Measurements from ENCODE around the gene PLCG1. TPM values are rescaled to one million over a fixed set of nuclear protein-coding genes. Genes with fewer than 3 reads are reported as not detected.

Gene PLCG1
- total RNA-seq, 4 donors from 2014 or later = 93.0 to 357 (median 191) TPM

DNA sequence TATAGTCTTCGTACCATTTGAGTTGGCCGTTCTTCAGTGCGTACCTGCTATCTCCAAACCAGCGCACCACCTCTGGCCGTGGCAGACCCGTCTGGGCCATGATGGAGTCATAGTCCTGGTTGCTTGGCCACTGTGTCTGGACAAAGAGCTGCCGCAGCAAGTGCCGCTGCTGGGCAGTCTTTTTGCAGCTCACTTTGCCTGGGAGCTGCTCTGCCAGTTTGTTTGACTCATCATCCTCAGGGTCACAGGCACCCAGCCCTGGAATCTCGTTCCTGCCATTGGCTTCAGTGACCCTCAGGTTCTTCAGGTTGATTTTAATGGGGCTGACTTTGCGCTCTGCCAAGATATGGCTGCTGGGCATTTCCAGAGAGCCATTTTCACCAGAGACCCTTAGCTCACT, 65.1 kb downstream of the PLCG1 start:
- no peak overlapping the region for H3K27ac ChIP-seq
- H3K27me3 ChIP-seq = no peaks in the 10 kb centered on the region
- DNase-seq = no peak
- H3K9me3 ChIP-seq = peaks cover 0 to 9% (median 0%) of the 10 kb centered on the region in 4 donors
- no peak for TF ChIP-seq POLR2A (IDR thresholded peaks at IDR 0.05)
- TF ChIP-seq, protein P1, sequence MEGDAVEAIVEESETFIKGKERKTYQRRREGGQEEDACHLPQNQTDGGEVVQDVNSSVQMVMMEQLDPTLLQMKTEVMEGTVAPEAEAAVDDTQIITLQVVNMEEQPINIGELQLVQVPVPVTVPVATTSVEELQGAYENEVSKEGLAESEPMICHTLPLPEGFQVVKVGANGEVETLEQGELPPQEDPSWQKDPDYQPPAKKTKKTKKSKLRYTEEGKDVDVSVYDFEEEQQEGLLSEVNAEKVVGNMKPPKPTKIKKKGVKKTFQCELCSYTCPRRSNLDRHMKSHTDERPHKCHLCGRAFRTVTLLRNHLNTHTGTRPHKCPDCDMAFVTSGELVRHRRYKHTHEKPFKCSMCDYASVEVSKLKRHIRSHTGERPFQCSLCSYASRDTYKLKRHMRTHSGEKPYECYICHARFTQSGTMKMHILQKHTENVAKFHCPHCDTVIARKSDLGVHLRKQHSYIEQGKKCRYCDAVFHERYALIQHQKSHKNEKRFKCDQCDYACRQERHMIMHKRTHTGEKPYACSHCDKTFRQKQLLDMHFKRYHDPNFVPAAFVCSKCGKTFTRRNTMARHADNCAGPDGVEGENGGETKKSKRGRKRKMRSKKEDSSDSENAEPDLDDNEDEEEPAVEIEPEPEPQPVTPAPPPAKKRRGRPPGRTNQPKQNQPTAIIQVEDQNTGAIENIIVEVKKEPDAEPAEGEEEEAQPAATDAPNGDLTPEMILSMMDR (IDR thresholded peaks at IDR 0.05) = no peak
- H3K4me3 ChIP-seq = no peak overlapping the region
- peaks cover 0 to 31% (median 0%) of the 10 kb centered on the region in 3 donors for H3K36me3 ChIP-seq
- no peaks in the 10 kb centered on the region for H3K4me1 ChIP-seq

DNA sequence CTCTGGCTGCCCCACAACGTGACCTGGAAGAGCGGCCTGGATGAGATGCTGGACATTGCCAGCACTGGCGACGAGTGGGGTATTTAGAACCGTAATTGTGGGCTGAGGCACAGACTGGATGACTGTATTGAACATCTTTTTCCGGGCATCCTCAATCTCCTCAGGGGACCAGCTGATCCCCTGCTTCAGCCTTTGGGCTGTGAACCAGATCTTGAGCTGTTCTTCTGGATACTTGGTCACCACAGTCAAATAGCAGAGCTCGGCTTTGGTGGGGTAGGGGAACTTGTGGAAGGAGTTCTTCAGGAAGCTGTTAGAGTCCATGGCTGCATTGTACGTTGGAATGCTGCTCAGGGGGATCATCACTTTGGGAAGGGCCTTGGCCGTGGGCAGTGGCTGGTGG, 66.3 kb downstream of the PLCG1 start:
- H3K27me3 ChIP-seq = no peaks in the 10 kb centered on the region
- H3K36me3 ChIP-seq = peaks cover 0 to 31% (median 0%) of the 10 kb centered on the region in 3 donors
- no peak overlapping the region for H3K27ac ChIP-seq
- H3K4me1 ChIP-seq = no peaks in the 10 kb centered on the region
- peaks cover 0 to 3% (median 0%) of the 10 kb centered on the region in 4 donors for H3K9me3 ChIP-seq
- no peak for DNase-seq
- TF ChIP-seq, protein P1 (IDR thresholded peaks at IDR 0.05) = no peak
- no peak for TF ChIP-seq POLR2A (IDR thresholded peaks at IDR 0.05)
- no peak overlapping the region for H3K4me3 ChIP-seq

DNA sequence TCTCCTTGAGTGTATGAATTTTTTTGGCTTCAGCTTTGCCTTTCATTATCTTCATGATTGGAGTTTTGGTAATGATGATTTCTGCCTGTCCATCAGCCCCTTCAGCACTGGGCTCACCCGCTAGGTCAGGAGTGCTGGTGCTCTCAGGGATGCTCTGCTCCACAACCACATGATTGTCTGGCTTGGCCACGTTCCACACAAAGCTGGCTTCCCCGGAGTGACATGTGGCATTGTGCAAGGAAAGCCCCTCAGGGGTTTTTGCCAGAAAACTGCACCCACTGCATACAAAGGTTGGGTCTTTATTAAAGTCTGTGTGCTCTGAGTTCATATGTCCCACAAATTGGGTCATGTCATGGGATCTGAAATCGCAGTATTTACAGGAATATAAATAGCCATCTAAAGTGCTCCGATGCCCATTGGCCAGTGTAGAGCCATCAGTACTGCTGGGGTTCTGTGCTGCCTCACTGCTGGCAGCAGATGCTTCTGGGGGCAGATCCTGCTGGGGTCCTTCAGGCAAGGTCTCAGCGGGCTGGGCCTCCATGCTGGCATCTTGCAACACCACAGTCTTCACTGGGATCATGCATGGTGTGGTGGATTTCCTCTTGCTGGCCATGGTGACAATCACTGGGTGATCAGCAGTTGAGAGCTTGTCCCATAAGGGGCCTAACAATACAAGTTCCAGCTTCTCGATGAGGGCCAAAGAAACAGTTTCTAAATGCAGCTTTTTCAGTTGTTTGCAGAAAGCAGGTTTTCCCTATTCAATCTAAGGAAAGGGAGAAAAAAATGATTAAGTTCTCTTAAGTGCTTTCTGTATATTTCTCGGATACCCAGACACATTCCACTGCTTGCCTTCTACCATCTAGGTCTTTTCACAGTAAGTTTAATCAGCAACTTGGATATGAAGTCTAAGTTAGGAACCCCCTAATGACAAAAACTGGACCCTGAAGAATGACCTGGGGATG, 67.2 kb downstream of the PLCG1 start:
- Histone ChIP-seq H3K27me3 (no peaks in the 10 kb centered on the region), H3K9me3 (no peaks in the 10 kb centered on the region), H3K4me3 (no peak overlapping the region), H3K4me1 (no peaks in the 10 kb centered on the region), H3K36me3 (peaks cover 0 to 27% (median 0%) of the 10 kb centered on the region in 3 donors), H3K27ac (no peak overlapping the region)
- no peak for DNase-seq
- TF ChIP-seq, protein P1 (IDR thresholded peaks at IDR 0.05) = no peak
- no peak for TF ChIP-seq POLR2A (IDR thresholded peaks at IDR 0.05)

DNA sequence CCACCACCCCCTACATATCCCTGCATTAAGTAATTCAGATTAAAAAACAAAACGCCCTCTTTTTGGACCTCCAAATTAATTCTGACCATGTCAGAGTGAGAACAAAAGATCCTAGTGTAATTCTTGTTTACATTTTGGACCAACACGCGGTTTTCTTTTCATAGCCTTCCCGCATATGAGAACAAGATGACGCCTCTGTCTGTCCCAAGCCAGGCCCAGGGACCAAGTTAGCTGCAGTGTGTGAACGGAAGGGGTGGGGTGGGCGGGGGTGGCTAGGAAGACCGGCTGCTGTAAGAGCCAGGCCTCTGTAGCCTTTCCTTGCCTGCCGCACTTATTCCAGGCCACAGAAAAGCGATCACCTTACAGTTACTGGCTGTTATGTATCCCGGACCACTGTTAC, 68.0 kb downstream of the PLCG1 start:
- H3K4me3 ChIP-seq = no peak overlapping the region
- H3K4me1 ChIP-seq = no peaks in the 10 kb centered on the region
- no peak for DNase-seq
- TF ChIP-seq, protein P1 (IDR thresholded peaks at IDR 0.05) = no peak
- TF ChIP-seq POLR2A (IDR thresholded peaks at IDR 0.05) = no peak
- no peaks in the 10 kb centered on the region for H3K27me3 ChIP-seq
- peaks cover 0 to 24% (median 0%) of the 10 kb centered on the region in 3 donors for H3K36me3 ChIP-seq
- no peaks in the 10 kb centered on the region for H3K9me3 ChIP-seq
- no peak overlapping the region for H3K27ac ChIP-seq

DNA sequence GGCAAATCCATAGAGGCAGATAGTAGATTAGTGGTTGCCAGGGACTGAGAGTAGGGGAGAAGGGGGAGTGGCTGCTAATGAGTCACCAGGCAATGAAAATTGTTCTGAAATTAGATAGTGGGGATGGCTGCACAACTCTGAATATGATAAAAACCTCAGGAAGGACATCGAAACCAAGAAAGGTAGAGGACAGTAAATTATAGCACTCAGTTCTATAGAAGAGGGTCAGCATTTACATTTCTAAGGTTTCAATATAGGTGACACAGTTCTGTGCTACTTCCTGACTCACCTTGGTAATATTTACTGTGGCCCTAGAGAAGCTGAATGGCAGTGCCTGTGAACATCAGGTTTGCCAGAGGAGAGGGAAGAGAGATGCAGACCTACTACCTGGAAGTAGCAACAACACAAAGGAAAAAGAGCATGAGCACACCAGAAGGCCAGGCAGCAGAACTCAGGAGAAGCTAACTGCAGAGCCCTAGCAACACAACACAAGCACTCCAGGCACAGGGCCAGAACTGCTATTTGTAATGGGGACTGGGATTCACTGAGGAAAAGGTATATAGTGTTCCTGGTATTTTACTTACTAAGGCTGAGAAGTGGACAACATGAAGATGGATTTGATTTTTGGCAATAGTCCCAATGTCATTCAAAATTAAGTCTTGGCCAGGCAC, 75.9 kb downstream of the PLCG1 start:
- no peak for TF ChIP-seq POLR2A (IDR thresholded peaks at IDR 0.05)
- TF ChIP-seq, protein P1 (IDR thresholded peaks at IDR 0.05) = no peak

More for the DNA sequence above, 75.9 kb downstream of the PLCG1 start:
- H3K9me3 ChIP-seq = no peaks in the 10 kb centered on the region
- H3K36me3 ChIP-seq = no peaks in the 10 kb centered on the region
- no peak overlapping the region for H3K4me3 ChIP-seq
- H3K4me1 ChIP-seq = no peaks in the 10 kb centered on the region
- H3K27ac ChIP-seq = no peak overlapping the region
- no peaks in the 10 kb centered on the region for H3K27me3 ChIP-seq
- DNase-seq = no peak
